Astrocyte of the hippocampus (primary cell): ENCODE data around the gene PIGO.

ENCODE experiments used
- DNase-seq: peaks from one replicate; pipeline ENCODE4 v3.0.0; 2011; ENCODE audit warnings: low read depth, low spot score

PIGO gene

DNA sequence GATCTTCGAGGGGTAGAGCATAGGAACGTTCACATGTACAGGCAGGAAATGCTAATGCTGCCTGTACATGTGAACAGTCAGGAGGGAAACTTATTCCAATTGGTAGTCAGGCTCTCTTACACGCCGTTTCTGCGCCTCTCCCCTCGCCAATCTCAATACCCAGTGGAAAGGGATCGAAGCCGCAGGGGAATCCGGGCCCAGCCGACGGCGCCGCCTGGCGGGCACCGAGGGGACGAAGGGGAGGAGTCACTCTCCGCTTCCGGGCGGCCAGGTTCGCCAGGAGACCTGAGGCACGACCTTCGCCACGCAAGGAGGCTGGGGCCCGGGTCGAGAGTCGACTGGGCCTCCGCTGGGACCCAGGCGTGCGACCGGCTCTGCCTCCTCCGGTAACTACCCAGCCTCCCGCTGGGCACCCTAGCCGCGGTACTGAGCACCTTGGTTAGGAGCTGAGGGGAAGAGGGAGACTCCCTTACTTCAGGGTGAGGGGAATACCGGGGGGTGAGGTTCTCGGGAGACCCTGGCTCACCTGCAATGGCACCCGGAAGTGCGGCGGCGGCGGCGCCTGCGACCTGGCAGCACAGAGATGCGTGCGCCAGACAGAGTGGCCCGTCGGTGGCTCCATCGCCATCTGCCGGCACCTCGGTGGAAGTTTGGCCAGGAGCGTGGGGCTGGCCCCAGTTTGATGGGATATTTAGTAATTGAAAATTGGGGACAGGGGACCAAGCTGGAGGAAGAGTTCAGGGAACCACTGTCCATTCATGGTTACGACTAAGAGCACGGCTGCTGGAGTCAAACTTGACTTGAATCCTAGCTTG lies at the start of gene PIGO:
PIGO (minus strand) TSS at position 557 of the 815 bp plus-strand sequence. CDS start 1,026 bp downstream, outside the sequence.
- DNase-seq: peak; percentile 94

GRCh38 chr9:35142037-35142436 lies 45.6 kb upstream of the PIGO start:
- DNase-seq: no peak

- DNase-seq: no peak
Measured at GRCh38 chr9:35140093-35140492, 43.7 kb upstream of the PIGO start.

- DNase-seq: no peak
Measured at GRCh38 chr9:35136866-35137265, 40.5 kb upstream of the PIGO start.

DNA sequence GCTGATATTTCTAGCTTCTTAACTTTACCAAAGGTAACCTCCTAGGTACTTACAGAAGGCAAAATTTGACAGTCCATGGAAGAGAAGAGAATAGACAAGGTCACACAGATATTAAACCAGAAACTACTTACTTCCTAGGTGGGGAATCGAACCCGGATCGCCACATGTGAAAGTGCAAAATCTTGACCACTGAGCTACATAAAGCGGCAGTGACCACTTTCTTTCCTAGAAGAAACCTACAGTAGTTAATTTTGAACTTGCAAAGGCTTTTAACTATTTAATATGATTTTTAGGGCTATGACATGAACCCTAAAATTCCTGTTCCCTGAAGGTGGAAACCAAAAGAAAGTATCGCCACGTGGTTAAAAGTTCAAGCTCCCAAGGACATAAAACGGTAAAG lies 39.6 kb upstream of the PIGO start:
- DNase-seq: no peak

DNA sequence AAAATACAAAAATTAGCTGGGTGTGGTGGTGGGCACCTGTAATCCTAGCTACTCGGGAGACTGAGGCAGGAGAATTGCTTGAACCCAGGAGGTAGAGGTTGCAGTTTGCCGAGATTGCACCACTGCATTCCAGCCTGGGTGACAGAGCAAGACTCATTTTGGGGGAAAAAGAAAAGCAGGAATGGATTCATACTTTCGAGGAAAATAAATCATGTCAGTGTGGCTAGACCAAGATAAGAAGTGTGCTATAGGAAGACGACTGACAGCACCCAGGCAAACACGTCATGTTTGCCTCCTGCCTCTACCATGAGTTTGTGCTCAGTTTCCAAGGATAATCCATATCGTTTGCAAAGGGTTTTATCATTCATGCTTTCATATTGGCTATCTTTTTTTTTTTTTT lies 38.5 kb upstream of the PIGO start:
- DNase-seq: no peak

DNA sequence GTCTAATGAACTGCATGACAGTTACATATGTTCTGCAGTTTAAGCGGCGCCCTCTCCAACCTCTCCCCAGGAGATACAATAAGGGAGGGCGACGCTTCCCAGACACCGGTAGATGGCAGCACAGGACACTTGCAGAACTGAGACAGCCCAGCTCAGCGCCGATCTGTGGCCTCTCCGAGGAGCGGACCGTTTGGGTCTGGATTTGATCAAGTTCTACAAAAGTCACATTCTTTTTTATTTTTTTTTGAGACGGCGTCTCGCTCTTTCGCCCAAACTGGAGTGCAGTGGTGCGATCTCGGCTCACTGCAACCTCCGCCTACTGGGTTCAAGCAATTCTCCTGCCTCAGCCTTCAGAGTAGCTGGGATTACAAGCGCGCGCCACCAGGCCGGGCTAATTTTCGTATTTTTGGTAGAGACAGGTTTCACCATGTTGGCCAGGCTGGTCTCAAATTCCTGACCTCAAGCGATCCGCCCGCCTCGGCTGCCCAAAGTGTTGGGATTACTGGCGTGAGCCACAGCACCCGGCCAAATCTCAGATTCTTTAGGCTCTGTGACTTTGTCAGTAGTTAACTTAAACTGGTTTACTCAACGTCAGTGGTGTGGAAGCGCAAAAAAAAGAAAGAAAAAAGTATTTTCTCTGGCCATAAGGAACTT lies 20.6 kb upstream of the PIGO start:
- peak; percentile 96 for DNase-seq

DNA sequence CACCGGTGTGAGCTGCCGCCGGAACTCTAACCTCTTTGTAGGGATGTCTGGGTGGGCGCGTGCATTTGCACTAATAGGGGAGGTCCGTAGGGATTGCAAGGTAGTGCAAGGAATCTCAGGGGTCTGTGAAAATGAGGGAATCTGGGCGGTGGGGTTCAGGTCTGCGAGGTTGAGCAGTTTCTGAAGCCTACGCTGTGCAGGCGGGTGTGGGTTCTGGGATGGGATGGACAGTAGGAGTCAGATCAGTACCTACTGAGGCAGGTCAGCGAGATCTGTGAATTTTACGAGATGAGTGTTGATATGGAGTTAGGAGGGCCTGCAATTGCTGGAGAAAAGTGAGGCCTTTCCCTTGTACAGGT lies 20.1 kb upstream of the PIGO start:
- no peak for DNase-seq

- DNase-seq: peak; percentile 99
Measured at GRCh38 chr9:35115680-35116538, 19.5 kb upstream of the PIGO start, which contains the start of gene ATOSB. Gene ATOSB, minus strand, starts transcription at chr9:35115862. Its CDS starts 7,588 bp downstream, at chr9:35108274.

GRCh38 chr9:35114840-35115628 lies 18.6 kb upstream of the PIGO start:
- DNase-seq: peak; percentile 49

DNA sequence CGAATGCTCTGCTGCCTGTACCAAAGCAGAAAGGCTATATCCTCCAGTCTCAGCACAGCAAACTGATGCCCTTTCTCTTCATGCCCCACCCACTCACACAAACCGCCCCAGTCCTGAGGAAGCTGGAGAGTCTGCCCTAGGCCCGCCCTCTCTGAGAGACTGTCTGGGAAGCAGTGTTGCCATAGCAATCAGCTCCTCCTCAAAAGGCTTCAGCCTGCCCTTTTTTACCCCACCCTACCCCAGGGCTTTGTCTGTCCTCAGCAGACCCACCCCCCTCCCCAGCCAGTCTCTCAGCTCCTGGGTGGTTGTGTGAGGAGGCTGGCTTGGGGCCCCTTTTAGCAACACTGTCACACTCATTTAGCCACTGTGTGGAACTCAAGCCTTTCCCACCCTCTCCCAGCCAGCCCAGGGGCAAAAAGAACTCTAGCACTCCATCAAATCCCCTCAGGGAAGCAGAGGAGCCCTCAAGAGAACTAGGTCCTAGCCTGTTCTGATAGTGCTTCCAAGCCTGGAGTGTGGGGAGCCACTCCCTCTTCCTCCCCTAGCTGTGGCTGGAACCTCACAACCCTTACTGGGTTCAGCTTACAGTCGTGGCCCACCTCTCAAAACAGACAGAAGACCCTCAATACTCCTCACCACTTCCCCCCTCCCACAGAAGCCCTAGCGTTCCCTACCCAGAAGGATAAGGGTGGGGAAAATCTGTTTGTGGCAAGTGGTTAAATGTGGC lies 17.9 kb upstream of the PIGO start:
- peak; percentile 97 for DNase-seq

GRCh38 chr9:35112257-35113020 lies 16.0 kb upstream of the PIGO start:
- DNase-seq: peak; percentile 51

- DNase-seq: peak; percentile 99
Measured at GRCh38 chr9:35111001-35111933, 14.9 kb upstream of the PIGO start.

DNA sequence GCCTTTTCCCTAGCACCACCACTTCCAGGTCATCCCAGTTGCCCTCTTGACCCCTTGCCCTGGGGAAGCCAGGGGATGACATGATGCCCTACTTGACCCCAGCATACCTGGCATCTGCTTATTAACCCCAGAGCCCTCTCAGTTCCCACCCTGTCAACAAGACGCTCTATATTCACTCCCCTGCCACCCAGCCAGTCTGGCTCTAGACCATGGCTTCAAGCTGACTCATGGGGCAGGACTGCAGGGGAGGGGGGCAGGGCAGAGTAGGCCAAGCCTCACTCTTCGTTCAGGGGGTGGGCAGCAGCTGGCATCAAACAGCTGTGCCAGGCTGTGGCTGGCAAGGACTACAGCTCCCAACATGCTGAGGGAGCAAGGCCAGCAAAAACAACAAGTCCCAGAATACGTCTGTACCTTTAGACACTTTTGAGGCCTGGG lies 14.0 kb upstream of the PIGO start:
- DNase-seq: peak; percentile 80

GRCh38 chr9:35108946-35109575 lies 12.7 kb upstream of the PIGO start:
- DNase-seq: no peak

DNA sequence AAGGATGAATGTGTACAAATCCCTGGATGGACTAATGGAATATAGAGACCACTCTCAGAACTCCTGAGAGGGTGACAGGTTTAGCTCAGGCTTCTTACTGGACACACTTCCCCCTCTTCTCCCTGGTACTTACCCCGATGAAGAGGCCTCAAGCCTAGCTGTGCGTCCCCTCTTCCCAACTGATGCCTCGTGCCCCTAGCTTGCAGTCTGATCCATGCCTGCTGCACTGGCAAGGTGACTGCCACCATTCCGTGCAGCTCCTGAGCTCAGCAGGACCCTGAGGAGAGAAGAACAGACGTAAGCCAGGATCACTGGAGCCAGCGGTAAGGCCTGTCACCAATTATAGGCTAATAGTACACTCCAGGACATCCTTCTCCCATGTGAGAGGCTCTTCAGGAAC lies 12.1 kb upstream of the PIGO start:
- DNase-seq: no peak

DNA sequence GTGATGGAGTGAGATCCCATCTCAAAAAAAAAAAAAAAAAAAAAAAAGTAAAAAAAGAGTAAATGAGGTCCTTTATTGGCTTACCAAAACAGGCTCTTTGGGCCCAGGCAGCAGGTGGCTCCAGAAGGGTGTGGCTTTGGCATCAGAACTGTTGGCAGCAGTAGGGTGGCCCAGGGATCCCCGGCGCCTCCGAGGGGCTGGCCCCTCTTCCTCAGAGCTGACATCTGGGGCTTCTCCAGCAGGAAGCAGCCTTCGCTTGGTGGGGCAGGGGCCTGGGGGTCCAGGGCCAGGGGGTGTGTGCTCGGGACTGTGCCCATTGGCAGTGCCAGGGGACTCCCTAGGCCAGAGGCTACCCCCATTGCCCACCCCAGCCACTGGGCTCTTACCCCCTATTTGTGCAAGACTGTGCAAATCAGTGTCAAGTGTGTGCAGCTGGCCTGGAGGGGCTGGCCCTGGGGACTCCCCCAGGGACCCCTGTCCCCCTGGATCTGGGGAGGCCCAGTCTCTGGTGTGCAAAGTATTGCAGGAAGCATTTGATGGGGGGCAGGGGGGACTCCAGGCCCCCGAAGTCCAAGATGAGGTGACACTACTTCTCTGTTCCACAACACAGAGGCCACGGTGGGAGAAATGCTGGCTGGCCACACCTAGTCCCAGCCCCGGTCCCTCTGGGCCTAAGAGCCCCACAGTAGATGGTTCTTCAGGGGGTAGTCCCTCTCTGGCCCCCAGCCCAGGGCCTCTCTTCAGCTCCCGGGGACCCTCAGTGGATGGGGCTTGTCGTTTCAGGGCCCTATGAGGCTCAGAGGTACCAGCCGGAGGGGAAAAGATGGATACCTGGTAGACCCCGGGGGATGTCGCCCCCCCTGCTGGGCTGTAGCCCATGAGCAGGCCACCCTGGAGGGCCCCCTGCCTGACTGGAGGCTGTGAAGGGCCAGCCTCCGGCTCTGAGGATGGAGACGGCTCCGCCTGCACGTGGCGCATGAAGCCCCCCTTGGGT lies 11.2 kb upstream of the PIGO start:
- no peak for DNase-seq
